ENCODE measurements around the gene LOC128125822.
"Not testable (repeated sequence)": the region's sequence is repeated elsewhere in the genome, so short reads cannot be mapped to it uniquely, and the experiment has no call there.

The LOC128125822 gene

GRCh38 chr6:63582579-63583231 lies 10.4 kb downstream of the LOC128125822 start:
- DNase-seq (ENCODE audit: low read depth in 2 of 2) = no peak

GRCh38 chr6:63584125-63584514 lies 11.8 kb downstream of the LOC128125822 start:
- DNase-seq (ENCODE audit: low read depth in 2 of 2) = no peak

- no peak for DNase-seq (ENCODE audit: low read depth in 2 of 2)
Observed at GRCh38 chr6:63584566-63584965, 12.3 kb downstream of the LOC128125822 start.

GRCh38 chr6:63585652-63586051 lies 13.4 kb downstream of the LOC128125822 start:
- not testable (repeated sequence) for DNase-seq (ENCODE audit: low read depth in 2 of 2)

- DNase-seq (ENCODE audit: low read depth in 2 of 2) = no peak
Observed at GRCh38 chr6:63589952-63590411, 17.7 kb downstream of the LOC128125822 start.

- no peak for DNase-seq (ENCODE audit: low read depth in 2 of 2)
Observed at GRCh38 chr6:63592886-63593285, 20.6 kb downstream of the LOC128125822 start.

- DNase-seq (ENCODE audit: low read depth in 2 of 2) = no peak
Observed at GRCh38 chr6:63597141-63598048, 25.1 kb downstream of the LOC128125822 start.

- peak; percentile 43 to 54 for DNase-seq (ENCODE audit: low read depth in 2 of 2)
Observed at GRCh38 chr6:63598049-63599036, 26.1 kb downstream of the LOC128125822 start.

GRCh38 chr6:63599243-63599642 lies 27.0 kb downstream of the LOC128125822 start:
- DNase-seq (ENCODE audit: low read depth in 2 of 2) = no peak

GRCh38 chr6:63600136-63600535 lies 27.9 kb downstream of the LOC128125822 start:
- no peak for DNase-seq (ENCODE audit: low read depth in 2 of 2)

- DNase-seq (ENCODE audit: low read depth in 2 of 2) = no peak
Observed at GRCh38 chr6:63609231-63609630, 37.0 kb downstream of the LOC128125822 start.

GRCh38 chr6:63610944-63611343 lies 38.7 kb downstream of the LOC128125822 start:
- no peak for DNase-seq (ENCODE audit: low read depth in 2 of 2)

GRCh38 chr6:63611560-63611959 lies 39.3 kb downstream of the LOC128125822 start:
- DNase-seq (ENCODE audit: low read depth in 2 of 2) = no peak

- no peak for DNase-seq (ENCODE audit: low read depth in 2 of 2)
Observed at GRCh38 chr6:63615590-63615989, 43.3 kb downstream of the LOC128125822 start.

Data from activated CD8-positive, alpha-beta memory T cell treated with anti-CD3 and anti-CD28 coated beads for 4 hours (primary cell).